ENCODE measurements around the gene ORC6. TPM values are rescaled to one million over a fixed set of nuclear protein-coding genes. Genes with fewer than 3 reads are reported as not detected.

Gene ORC6
- total RNA-seq, 1 experiment from 2014 or later, result 27.4 TPM

DNA sequence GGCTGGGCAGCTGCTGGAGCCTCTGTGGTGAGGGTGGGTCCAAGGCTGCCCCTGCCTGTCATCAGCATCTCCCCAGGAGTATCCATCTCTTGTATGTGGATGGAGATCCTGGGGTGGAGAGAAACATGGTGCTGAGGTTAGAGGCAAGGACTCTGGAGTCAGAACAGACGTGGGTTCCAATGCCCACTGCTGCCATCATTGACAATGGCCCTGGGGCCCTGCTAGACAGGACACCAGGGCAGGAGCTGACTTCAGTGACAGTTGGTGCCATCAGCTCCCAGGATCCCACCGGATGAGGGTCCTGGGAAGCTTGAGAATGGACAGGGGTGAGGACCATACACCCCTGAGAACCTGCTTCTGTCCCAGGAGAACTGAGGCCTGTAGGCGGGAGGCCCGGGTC lies 43.1 kb downstream of the ORC6 start:
- Histone ChIP-seq H3K9me3 (ENCODE audit: insufficient read depth, low read depth) (no peaks in the 10 kb centered on the region), H3K4me1 (replicated peaks; ENCODE audit: insufficient read depth) (no peaks in the 10 kb centered on the region), H3F3A (ENCODE audit: insufficient read depth, low read depth) (no peaks in the 10 kb centered on the region), H3K9me2 (ENCODE audit: insufficient read depth) (no peaks in the 10 kb centered on the region), H4K20me1 (ENCODE audit: insufficient read depth) (no peaks in the 10 kb centered on the region), H3K79me2 (ENCODE audit: low read depth) (no peaks in the 10 kb centered on the region), H3K4me3 (no peak overlapping the region), H3K4me2 (no peak overlapping the region), H3K36me3 (ENCODE audit: low read depth) (no peaks in the 10 kb centered on the region), H3K27me3 (ENCODE audit: insufficient read depth, low read depth) (peaks cover 12% of the 10 kb centered on the region; the same call in 1 of the 2 replicates), H2AFZ (no peak overlapping the region), H3K27ac (no peak overlapping the region)
- no peak for DNase-seq
- BruUV-seq (replicated peaks), result no TSS peak
- intact Hi-C loops (cut with micrococcal nuclease; ENCODE audit: unreplicated experiment), result no loop called here
- ChIA-PET POLR2A (ENCODE audit: unreplicated experiment) (no interaction called here), CTCF (no interaction called here)
- TF ChIP-seq, protein P1, sequence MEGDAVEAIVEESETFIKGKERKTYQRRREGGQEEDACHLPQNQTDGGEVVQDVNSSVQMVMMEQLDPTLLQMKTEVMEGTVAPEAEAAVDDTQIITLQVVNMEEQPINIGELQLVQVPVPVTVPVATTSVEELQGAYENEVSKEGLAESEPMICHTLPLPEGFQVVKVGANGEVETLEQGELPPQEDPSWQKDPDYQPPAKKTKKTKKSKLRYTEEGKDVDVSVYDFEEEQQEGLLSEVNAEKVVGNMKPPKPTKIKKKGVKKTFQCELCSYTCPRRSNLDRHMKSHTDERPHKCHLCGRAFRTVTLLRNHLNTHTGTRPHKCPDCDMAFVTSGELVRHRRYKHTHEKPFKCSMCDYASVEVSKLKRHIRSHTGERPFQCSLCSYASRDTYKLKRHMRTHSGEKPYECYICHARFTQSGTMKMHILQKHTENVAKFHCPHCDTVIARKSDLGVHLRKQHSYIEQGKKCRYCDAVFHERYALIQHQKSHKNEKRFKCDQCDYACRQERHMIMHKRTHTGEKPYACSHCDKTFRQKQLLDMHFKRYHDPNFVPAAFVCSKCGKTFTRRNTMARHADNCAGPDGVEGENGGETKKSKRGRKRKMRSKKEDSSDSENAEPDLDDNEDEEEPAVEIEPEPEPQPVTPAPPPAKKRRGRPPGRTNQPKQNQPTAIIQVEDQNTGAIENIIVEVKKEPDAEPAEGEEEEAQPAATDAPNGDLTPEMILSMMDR (conservative IDR thresholded peaks at IDR 0.05), result no peak
- TF ChIP-seq EZH2 (IDR thresholded peaks at IDR 0.05; ENCODE audit: low read depth), result no peak

DNA sequence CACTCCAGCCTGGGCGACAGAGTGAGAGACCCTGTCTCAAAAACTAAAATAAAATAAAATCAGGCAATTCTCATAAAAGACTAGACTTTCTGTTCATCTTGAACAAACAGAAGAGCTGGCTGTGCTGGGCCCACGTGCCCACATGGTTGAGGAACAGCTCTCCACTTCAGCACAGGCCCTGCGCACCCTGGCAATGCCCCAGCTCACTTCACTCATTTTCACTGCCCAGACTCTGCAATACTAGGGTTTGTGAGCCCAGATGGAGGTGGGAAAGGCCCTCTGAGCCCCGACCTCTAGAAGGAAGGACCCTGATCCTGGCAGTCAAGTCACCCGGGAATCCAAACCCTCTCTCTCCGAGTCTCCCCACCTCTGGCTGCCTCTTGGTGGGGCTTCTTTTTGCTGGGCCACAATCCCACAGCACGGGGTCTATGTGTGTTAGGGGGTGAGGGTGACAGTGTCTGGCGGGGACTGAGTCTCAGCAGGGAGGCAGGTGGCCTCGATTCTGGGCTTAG lies 43.9 kb downstream of the ORC6 start:
- intact Hi-C loops (cut with micrococcal nuclease; ENCODE audit: unreplicated experiment), result no loop called here
- Histone ChIP-seq H3K4me3 (no peak overlapping the region), H3K27me3 (ENCODE audit: insufficient read depth, low read depth) (peaks cover 12% of the 10 kb centered on the region; the same call in 1 of the 2 replicates), H3K4me1 (replicated peaks; ENCODE audit: insufficient read depth) (no peaks in the 10 kb centered on the region), H3K27ac (no peak overlapping the region), H3F3A (ENCODE audit: insufficient read depth, low read depth) (no peaks in the 10 kb centered on the region), H3K9me3 (ENCODE audit: insufficient read depth, low read depth) (no peaks in the 10 kb centered on the region), H2AFZ (no peak overlapping the region), H3K36me3 (ENCODE audit: low read depth) (no peaks in the 10 kb centered on the region), H3K9me2 (ENCODE audit: insufficient read depth) (no peaks in the 10 kb centered on the region), H4K20me1 (ENCODE audit: insufficient read depth) (no peaks in the 10 kb centered on the region), H3K4me2 (no peak overlapping the region), H3K79me2 (ENCODE audit: low read depth) (no peaks in the 10 kb centered on the region)
- ChIA-PET POLR2A (ENCODE audit: unreplicated experiment) (no interaction called here), CTCF (no interaction called here)
- no TSS peak for BruUV-seq (replicated peaks)
- no peak for DNase-seq
- no peak for TF ChIP-seq EZH2 (IDR thresholded peaks at IDR 0.05; ENCODE audit: low read depth)
- TF ChIP-seq, protein P1 (conservative IDR thresholded peaks at IDR 0.05), result no peak

DNA sequence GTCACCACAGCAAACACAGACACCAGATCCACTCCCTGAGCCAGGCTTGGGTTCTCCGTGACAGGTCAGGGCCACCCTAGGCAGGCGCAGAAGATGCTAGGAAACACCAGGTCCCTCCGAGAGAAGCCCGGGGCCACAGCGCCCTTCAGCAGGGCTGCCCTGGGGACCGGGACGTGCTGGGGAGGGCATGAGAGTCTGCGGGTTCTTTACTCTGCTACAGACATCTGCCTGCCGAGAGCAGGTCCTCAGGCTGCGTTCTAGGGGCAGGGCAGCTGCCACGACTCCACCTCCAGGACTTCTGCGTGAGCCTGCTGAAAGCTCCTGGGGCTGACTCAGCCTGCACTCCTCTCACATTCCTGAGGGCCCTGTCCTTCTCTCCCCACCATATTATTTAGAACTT lies 47.2 kb downstream of the ORC6 start:
- ChIA-PET CTCF (no interaction called here), POLR2A (ENCODE audit: unreplicated experiment) (no interaction called here)
- no peaks in the 10 kb centered on the region for H3K9me2 ChIP-seq (ENCODE audit: insufficient read depth)
- no peak overlapping the region for H3K27ac ChIP-seq
- TF ChIP-seq, protein P1 (conservative IDR thresholded peaks at IDR 0.05), result no peak
- no peak for TF ChIP-seq EZH2 (IDR thresholded peaks at IDR 0.05; ENCODE audit: low read depth)
- no peaks in the 10 kb centered on the region for H3F3A ChIP-seq (ENCODE audit: insufficient read depth, low read depth)
- no peak overlapping the region for H3K4me2 ChIP-seq
- no peaks in the 10 kb centered on the region for H3K79me2 ChIP-seq (ENCODE audit: low read depth)
- intact Hi-C loops (cut with micrococcal nuclease; ENCODE audit: unreplicated experiment), result no loop called here
- no peaks in the 10 kb centered on the region for H4K20me1 ChIP-seq (ENCODE audit: insufficient read depth)
- BruUV-seq (replicated peaks), result no TSS peak
- DNase-seq, result no peak
- H3K27me3 ChIP-seq (ENCODE audit: insufficient read depth, low read depth), result peaks cover 9% of the 10 kb centered on the region; the same call in 1 of the 2 replicates
- no peak overlapping the region for H3K4me3 ChIP-seq
- no peaks in the 10 kb centered on the region for H3K36me3 ChIP-seq (ENCODE audit: low read depth)
- no peaks in the 10 kb centered on the region for H3K4me1 ChIP-seq (replicated peaks; ENCODE audit: insufficient read depth)
- no peak overlapping the region for H2AFZ ChIP-seq
- H3K9me3 ChIP-seq (ENCODE audit: insufficient read depth, low read depth), result no peaks in the 10 kb centered on the region
